ENCODE results near the gene AEBP1. TPM values are rescaled to one million over a fixed set of nuclear protein-coding genes. Genes with fewer than 3 reads are reported as not detected.

The AEBP1 gene
- total and polyA plus RNA-seq, 8 donors = 5.1 to 49.3 (median 17.5) TPM

DNA sequence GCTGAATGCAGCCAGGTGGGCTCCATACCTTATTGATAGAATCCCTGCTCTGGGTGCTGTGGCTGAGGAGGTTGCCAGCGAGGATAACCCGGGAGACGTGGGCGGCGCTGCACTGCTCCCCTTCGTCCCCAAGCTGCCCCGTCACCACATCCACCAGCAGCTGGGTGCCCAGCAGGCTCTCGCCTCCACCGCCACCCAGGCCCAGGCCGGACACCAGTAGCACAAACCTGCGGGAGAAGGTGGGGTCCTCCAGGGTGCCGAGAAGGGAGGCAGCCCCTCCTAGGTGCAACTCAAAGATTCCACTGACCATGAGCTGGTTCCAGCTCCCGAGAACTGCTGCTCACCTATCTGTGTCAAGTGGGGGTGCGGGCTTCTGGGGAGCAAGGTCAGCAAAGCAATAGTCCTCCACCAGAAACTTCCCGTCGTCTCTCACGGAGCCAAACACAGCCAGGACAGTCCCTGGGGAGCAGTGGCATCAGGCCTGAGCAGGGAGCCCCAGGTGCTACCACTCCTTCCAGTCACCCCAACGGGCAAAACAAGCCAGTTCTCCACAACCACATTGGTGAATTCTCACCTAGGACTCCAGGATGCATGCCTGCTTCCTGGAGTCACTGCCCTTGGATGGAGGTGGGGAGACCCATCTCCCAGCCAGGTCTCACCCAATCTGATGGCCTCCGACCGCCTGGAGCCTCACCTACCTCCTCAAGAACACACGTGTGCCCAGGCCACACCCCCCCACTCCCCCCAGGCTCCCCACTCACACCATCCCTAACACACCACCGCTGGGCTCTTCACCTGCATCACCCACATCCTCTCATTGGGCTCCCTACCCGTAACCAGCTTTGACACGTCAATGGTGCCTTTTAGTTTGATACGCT is 12.9 kb downstream of the AEBP1 start:
- H3K27ac ChIP-seq = no peak overlapping the region
- H3K4me1 ChIP-seq = peaks cover 0 to 4% (median 0%) of the 10 kb centered on the region in 3 donors
- intact Hi-C loops (cut with DNase I) = no loop called here
- ATAC-seq (no peak), FAIRE-seq (no peak), DNase-seq (peak in 2 of 6 donors; percentile 29 to 73)
- peaks cover 0 to 9% (median 3%) of the 10 kb centered on the region in 3 donors for H3K36me3 ChIP-seq
- TF ChIP-seq, protein P1, sequence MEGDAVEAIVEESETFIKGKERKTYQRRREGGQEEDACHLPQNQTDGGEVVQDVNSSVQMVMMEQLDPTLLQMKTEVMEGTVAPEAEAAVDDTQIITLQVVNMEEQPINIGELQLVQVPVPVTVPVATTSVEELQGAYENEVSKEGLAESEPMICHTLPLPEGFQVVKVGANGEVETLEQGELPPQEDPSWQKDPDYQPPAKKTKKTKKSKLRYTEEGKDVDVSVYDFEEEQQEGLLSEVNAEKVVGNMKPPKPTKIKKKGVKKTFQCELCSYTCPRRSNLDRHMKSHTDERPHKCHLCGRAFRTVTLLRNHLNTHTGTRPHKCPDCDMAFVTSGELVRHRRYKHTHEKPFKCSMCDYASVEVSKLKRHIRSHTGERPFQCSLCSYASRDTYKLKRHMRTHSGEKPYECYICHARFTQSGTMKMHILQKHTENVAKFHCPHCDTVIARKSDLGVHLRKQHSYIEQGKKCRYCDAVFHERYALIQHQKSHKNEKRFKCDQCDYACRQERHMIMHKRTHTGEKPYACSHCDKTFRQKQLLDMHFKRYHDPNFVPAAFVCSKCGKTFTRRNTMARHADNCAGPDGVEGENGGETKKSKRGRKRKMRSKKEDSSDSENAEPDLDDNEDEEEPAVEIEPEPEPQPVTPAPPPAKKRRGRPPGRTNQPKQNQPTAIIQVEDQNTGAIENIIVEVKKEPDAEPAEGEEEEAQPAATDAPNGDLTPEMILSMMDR (IDR thresholded peaks at IDR 0.05) = no peak
- H3K4me3 ChIP-seq = no peak overlapping the region
- no peaks in the 10 kb centered on the region for H3K9me3 ChIP-seq
- WGBS, 2 donors = 93% methylated on average over 25 of the region's 25 CpGs
- H3K27me3 ChIP-seq = no peaks in the 10 kb centered on the region

DNA sequence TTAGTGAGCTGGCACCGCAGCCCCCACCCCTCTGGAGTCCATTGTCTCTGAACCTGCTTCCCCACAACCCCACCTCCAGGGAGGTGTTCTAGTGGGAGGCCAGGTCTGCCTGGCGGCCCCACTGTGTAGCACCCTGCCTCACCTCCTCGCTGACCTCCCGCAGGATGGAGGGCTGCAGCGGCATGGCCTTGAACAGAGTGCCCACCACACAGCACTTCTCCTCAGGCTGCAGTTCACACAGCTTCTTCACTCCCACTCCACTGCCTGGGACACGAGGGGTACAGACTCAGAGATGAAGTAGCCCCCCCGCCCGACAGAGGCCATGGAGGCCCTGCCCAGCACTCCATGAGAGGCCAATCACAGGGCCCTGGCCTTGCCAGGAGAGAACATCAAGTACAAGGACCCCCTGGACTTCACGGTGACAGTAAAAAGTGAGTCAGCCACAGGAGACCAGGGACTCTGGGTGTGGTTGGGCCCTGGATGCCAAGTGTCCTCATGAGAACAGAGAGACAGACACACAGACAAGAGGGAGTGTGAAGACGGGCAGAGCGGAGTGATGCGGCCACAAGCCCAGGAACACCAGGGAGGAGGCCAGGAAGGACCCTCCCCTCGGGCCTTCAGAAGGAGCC is 13.8 kb downstream of the AEBP1 start:
- intact Hi-C loops (cut with DNase I) = no loop called here
- no peak for FAIRE-seq
- Histone ChIP-seq H3K27ac (no peak overlapping the region), H3K4me3 (no peak overlapping the region), H3K27me3 (no peaks in the 10 kb centered on the region), H3K9me3 (no peaks in the 10 kb centered on the region), H3K4me1 (peaks cover 5 to 8% (median 6%) of the 10 kb centered on the region in 3 donors), H3K36me3 (peaks cover 0 to 9% (median 3%) of the 10 kb centered on the region in 3 donors)
- TF ChIP-seq, protein P1 (IDR thresholded peaks at IDR 0.05) = no peak
- no peak for ATAC-seq
- peak in 2 of 6 donors; percentile 44 to 48 for DNase-seq
- 93% methylated on average over 13 of the region's 13 CpGs for WGBS, 2 donors

DNA sequence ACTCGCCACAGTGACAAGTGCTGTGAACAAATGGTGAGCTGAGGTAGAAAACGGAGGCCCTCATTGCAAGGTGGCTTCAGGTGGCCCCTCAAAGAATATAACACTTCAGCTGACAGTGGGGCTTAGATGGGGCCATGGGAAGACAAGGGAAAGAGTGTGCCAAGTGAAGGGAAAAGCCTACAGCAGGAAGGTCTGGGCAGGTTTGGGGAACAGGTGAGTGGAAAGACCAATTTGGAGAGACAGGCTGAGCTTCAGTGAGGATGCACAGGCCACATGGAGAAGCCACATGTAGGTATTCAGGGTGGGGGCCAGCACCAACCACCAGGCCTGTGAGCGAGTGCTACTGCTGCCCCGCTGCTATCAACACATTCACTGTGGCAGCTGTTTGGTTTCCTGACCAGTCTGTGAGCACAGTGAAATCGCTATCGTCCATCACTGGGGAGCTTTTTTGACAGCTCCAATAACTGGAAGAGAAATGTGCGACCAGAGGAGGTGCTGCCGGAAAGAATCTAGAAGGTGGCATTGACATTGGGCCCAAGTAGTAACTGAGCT is 15.8 kb downstream of the AEBP1 start:
- Histone ChIP-seq H3K27ac (no peak overlapping the region), H3K9me3 (no peaks in the 10 kb centered on the region), H3K36me3 (peaks cover 0 to 9% (median 3%) of the 10 kb centered on the region in 3 donors), H3K27me3 (no peaks in the 10 kb centered on the region), H3K4me3 (no peak overlapping the region), H3K4me1 (peaks cover 5 to 8% (median 7%) of the 10 kb centered on the region in 3 donors)
- intact Hi-C loops (cut with DNase I) = no loop called here
- peak in 1 of 6 donors; percentile 19 for DNase-seq
- 48 to 49% methylated on average over 8 of the region's 8 CpGs for WGBS, 2 donors
- TF ChIP-seq, protein P1 (IDR thresholded peaks at IDR 0.05) = no peak
- no peak for ATAC-seq
- FAIRE-seq = no peak

DNA sequence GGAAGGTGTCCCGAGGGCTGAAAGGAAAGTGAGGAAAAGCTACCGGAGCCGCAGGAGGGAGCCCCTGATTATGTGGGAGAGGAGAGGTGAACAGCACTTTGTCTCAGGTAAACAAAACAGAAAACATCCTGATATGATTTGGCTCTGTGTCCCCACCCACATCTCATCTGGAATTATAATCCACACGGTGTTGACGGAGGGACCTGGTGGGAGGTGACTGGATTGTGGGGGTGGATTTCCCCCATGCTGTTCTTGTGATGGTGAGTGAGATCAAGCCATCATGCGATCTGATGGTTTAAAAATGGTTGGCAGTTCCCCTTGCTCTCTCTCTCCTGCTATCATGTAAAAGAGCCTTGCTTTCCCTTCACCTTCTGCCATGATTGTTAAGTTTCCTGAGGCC is 16.2 kb downstream of the AEBP1 start:
- FAIRE-seq = no peak
- H3K4me1 ChIP-seq = peaks cover 5 to 8% (median 7%) of the 10 kb centered on the region in 3 donors
- no peak overlapping the region for H3K27ac ChIP-seq
- 74 to 75% methylated on average over 6 of the region's 6 CpGs for WGBS, 2 donors
- H3K27me3 ChIP-seq = no peaks in the 10 kb centered on the region
- H3K4me3 ChIP-seq = no peak overlapping the region
- TF ChIP-seq, protein P1 (IDR thresholded peaks at IDR 0.05) = no peak
- intact Hi-C loops (cut with DNase I) = no loop called here
- peaks cover 0 to 9% (median 3%) of the 10 kb centered on the region in 3 donors for H3K36me3 ChIP-seq
- ATAC-seq = no peak
- H3K9me3 ChIP-seq = no peaks in the 10 kb centered on the region
- peak in 1 of 6 donors; percentile 2 for DNase-seq

Data from pancreas (tissue), 10 donors.